Retinal pigment epithelial cell (primary cell): ENCODE data around the gene TMEM108.
A peak's percentile ranks its signal among the peaks of the same experiment; 100 is the strongest.

Experiments used
- DNase-seq: peaks from one replicate; pipeline ENCODE4 v3.0.0-alpha.2; 2010; ENCODE audit warnings: low read depth
- H3K4me3 ChIP-seq: 2 replicates; pipeline ENCODE4 v1.5.1; 2011; ENCODE audit warnings: mild to moderate bottlenecking, low read length, control low read depth, moderate library complexity
- TF ChIP-seq, protein P1 (sequence below): conservative IDR thresholded peaks from 2 replicates; pipeline ENCODE4 v1.5.1; 2011; ENCODE audit warnings: low read depth, low read length, control low read depth, inconsistent platforms

The TMEM108 gene

DNA sequence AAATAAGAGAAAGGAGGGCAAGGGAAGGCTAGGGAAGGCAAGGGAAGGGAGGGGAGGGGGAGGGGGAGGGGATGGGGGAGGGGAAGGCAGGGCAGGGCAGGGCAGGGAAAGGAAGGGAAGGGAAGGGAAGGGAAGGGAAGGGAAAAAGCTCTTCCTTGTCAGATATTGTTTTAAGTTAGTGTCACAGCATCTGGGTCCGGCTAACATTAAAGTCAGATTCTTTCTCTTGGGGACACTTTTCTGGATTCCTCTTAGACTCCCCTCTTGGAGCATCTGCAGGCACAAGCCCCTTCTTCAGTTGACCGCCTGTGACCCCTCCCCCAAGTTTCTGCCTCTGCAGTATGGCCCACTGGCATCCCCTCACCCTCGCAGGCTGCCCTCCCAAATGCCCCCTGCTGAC lies 387.7 kb downstream of the TMEM108 start:
- DNase-seq: no peak
- no peak overlapping the region for H3K4me3 ChIP-seq
- TF ChIP-seq, protein P1, sequence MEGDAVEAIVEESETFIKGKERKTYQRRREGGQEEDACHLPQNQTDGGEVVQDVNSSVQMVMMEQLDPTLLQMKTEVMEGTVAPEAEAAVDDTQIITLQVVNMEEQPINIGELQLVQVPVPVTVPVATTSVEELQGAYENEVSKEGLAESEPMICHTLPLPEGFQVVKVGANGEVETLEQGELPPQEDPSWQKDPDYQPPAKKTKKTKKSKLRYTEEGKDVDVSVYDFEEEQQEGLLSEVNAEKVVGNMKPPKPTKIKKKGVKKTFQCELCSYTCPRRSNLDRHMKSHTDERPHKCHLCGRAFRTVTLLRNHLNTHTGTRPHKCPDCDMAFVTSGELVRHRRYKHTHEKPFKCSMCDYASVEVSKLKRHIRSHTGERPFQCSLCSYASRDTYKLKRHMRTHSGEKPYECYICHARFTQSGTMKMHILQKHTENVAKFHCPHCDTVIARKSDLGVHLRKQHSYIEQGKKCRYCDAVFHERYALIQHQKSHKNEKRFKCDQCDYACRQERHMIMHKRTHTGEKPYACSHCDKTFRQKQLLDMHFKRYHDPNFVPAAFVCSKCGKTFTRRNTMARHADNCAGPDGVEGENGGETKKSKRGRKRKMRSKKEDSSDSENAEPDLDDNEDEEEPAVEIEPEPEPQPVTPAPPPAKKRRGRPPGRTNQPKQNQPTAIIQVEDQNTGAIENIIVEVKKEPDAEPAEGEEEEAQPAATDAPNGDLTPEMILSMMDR: no peak

DNA sequence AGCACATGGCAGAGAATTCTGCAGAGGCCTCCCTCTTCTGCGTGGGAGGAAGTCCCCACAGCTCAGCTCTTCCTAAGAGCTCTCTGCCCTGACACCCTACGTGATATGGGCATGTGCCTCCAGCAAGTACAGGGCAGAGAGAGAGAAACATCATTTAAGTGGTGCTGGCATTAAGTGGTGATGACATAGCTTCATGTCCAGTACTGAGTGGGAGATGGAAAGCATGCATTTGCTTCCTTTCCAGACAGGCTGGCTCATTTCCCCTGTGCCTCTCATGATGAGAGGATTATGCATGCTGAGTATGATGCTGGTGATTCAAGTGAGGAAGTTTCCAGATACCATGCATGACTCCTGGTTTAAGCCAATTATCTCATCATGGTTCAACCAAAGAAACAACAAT lies 388.5 kb downstream of the TMEM108 start:
- H3K4me3 ChIP-seq: no peak overlapping the region
- TF ChIP-seq, protein P1: no peak
- DNase-seq: peak; percentile 79

DNA sequence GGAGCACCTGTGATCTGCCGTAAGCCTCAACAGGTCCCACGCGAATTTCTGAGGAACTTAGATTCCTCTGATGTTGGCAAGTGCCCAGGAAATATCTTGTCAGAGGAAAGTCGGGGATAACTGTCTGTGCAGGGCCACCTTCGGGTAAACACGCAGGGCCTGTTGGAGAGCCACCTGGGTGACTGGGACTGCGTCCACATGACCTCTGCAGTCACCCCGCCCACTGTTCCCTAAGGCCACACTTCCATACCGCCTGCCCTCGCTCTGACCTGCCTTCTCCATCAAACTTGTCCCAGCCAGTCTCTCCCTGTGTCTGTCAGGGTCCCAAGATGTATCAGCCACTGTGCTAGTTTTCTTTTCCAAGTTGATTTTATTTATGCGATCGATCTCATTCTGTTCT lies 390.4 kb downstream of the TMEM108 start:
- DNase-seq: no peak
- TF ChIP-seq, protein P1: no peak
- no peak overlapping the region for H3K4me3 ChIP-seq

DNA sequence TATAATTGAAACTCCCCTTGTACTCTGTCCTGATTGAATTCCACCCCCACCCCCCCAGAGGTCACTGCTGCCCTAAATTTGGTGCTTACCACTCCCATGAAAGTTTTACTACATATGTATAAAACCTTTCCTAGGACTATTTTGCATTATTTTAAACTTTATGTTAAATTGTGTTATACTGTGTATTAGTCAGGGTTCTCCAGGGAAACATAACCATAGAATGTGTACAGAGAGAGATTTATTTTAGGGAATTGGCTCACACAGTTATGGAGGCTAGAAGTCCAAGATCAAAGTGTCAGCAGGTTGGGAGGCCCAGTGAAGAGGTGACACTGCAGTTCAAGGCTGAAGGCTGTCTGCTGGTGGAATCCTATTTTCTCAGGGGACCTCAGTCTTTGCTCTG lies 390.9 kb downstream of the TMEM108 start:
- H3K4me3 ChIP-seq: no peak overlapping the region
- no peak for DNase-seq
- TF ChIP-seq, protein P1: no peak

DNA sequence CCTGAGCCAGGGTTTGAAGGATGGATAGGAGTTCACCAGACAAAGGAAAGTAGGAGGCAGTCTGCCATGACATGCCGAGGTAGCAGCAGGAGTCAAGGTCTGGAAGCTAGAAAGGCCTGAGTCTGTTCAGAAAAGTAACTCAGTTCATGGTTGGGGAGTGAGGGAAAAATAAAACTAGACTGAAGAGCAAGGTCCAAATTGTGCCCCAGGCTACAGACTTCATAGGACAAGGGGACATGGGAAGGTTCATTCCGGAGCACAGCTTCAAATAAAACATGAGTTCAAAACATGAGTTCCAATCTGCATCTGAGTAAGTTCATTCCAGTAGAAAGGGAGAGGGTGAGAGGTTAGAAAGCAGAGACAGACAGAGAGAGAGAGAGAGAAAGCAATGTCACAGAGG lies 401.4 kb downstream of the TMEM108 start:
- TF ChIP-seq, protein P1: no peak
- no peak overlapping the region for H3K4me3 ChIP-seq
- DNase-seq: no peak

DNA sequence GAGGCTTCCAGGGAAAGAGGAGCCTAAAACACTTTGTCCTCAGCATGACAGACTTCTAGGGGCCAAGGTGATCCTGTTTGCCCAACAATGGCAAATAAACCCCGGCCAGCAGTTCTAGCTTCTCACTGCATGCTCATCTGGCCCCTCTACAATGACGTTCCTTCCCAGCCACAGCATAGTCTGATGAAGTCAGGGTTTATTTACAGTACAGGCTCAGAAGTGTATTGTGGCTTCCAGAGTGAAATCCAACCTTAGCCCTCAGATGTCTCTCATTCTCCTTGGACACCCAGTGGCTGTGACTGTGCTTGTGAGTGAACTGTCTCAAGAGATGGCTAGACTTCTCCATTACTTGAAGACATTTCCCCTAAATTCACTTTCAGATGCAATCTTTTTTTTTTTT lies 402.5 kb downstream of the TMEM108 start:
- DNase-seq: no peak
- TF ChIP-seq, protein P1: no peak
- H3K4me3 ChIP-seq: no peak overlapping the region

DNA sequence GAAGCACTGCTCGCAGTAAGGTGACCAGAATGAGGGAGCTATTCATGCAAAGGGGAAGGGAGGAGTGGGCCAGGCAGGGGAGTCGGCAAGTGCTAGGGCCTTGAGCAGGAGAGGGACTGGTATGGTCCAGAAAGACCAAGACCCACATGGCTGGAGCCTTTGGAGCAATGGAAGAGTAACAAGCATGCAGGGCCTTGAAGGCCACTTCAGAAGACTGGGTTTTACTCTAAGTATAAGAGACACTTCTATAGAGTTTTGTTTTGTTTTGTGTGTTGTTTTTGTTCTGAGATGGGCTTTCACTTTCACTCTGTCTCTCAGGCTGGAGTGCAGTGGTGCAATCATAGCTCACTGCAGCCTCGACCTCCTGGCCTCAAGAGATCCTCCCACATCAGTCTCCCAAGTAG lies 403.7 kb downstream of the TMEM108 start:
- no peak for DNase-seq
- H3K4me3 ChIP-seq: no peak overlapping the region
- TF ChIP-seq, protein P1: no peak
